Measurements from ENCODE around the gene PTPN12. TPM values are rescaled to one million over a fixed set of nuclear protein-coding genes. Genes with fewer than 3 reads are reported as not detected.
"Not testable (repeated sequence)": the region's sequence is repeated elsewhere in the genome, so short reads cannot be mapped to it uniquely, and the experiment has no call there.

PTPN12 gene
- total and polyA plus RNA-seq, 12 donors: 29.5 to 72.0 (median 54.1) TPM

GRCh38 chr7:77528368-77528767, 8.7 kb upstream of the PTPN12 start:
- Histone ChIP-seq H3K4me1 (replicated peaks in 1 of 2) (no peaks in the 10 kb centered on the region), H3K27ac (no peak overlapping the region), H3K9me3 (replicated peaks in 1 of 3) (no peaks in the 10 kb centered on the region), H3K4me3 (no peak overlapping the region), H3K27me3 (no peaks in the 10 kb centered on the region), H3K36me3 (replicated peaks in 1 of 2) (no peaks in the 10 kb centered on the region)
- intact Hi-C loops (cut with DNase I): no loop called here
- TF ChIP-seq CTCF (IDR thresholded peaks at IDR 0.05) (no peak), POLR2A (IDR thresholded peaks at IDR 0.05) (no peak)
- no peak for DNase-seq

GRCh38 chr7:77529279-77529678, 7.8 kb upstream of the PTPN12 start:
- Histone ChIP-seq H3K27ac (no peak overlapping the region), H3K27me3 (no peaks in the 10 kb centered on the region), H3K4me1 (replicated peaks in 1 of 2) (no peaks in the 10 kb centered on the region), H3K36me3 (replicated peaks in 1 of 2) (no peaks in the 10 kb centered on the region), H3K9me3 (replicated peaks in 1 of 3) (no peaks in the 10 kb centered on the region), H3K4me3 (no peak overlapping the region)
- intact Hi-C loops (cut with DNase I): no loop called here
- no peak for TF ChIP-seq POLR2A (IDR thresholded peaks at IDR 0.05)
- no peak for TF ChIP-seq CTCF (IDR thresholded peaks at IDR 0.05)
- WGBS, 4 donors: 82 to 97% (median 88%) methylated on average over 4 of the region's 4 CpGs
- no peak for DNase-seq

GRCh38 chr7:77531038-77531437, 6.1 kb upstream of the PTPN12 start:
- intact Hi-C loops (cut with DNase I): no loop called here
- no peak for TF ChIP-seq CTCF (IDR thresholded peaks at IDR 0.05)
- no peak for TF ChIP-seq POLR2A (IDR thresholded peaks at IDR 0.05)
- WGBS, 4 donors: 54 to 71% (median 68%) methylated on average over 2 of the region's 2 CpGs

GRCh38 chr7:77532247-77532646, 4.8 kb upstream of the PTPN12 start:
- Histone ChIP-seq H3K36me3 (replicated peaks in 1 of 2) (no peaks in the 10 kb centered on the region), H3K9me3 (replicated peaks in 1 of 3) (no peaks in the 10 kb centered on the region), H3K4me3 (no peak overlapping the region), H3K27me3 (no peaks in the 10 kb centered on the region), H3K4me1 (replicated peaks in 1 of 2) (no peaks in the 10 kb centered on the region), H3K27ac (no peak overlapping the region)
- intact Hi-C loops (cut with DNase I): no loop called here
- TF ChIP-seq CTCF (IDR thresholded peaks at IDR 0.05) (no peak), POLR2A (IDR thresholded peaks at IDR 0.05) (no peak)
- WGBS, 4 donors: 88 to 90% (median 88%) methylated on average over 5 of the region's 5 CpGs
- no peak for DNase-seq

More at GRCh38 chr7:77531038-77531437, 6.1 kb upstream of the PTPN12 start:
- Histone ChIP-seq H3K9me3 (replicated peaks in 1 of 3) (no peaks in the 10 kb centered on the region), H3K4me1 (replicated peaks in 1 of 2) (no peaks in the 10 kb centered on the region), H3K4me3 (no peak overlapping the region), H3K27me3 (no peaks in the 10 kb centered on the region), H3K27ac (no peak overlapping the region), H3K36me3 (replicated peaks in 1 of 2) (no peaks in the 10 kb centered on the region)
- DNase-seq: no peak

- H3K36me3 ChIP-seq (replicated peaks in 1 of 2); H3K27me3 ChIP-seq; H3K9me3 ChIP-seq (replicated peaks in 1 of 3); H3K27ac ChIP-seq; intact Hi-C loops (cut with DNase I); H3K4me3 ChIP-seq; H3K4me1 ChIP-seq (replicated peaks in 1 of 2); DNase-seq: not testable (repeated sequence)
- 81 to 90% methylated on average over 3 of the region's 3 CpGs; no CpG with 5 or more reads in 2 of the 4 donors for WGBS, 4 donors
Measured at GRCh38 chr7:77532732-77533131, 4.4 kb upstream of the PTPN12 start.

- DNase-seq; H3K4me1 ChIP-seq (replicated peaks in 1 of 2); H3K36me3 ChIP-seq (replicated peaks in 1 of 2); H3K27me3 ChIP-seq; H3K27ac ChIP-seq; H3K4me3 ChIP-seq; H3K9me3 ChIP-seq (replicated peaks in 1 of 3); intact Hi-C loops (cut with DNase I): not testable (repeated sequence)
- WGBS, 4 donors: 98 to 100% (median 99%) methylated on average over 6 to 27 of the region's 31 CpGs
Measured at GRCh38 chr7:77534046-77534445, 3.0 kb upstream of the PTPN12 start.
